Measurements from ENCODE around the gene ETV6.

Gene ETV6

DNA sequence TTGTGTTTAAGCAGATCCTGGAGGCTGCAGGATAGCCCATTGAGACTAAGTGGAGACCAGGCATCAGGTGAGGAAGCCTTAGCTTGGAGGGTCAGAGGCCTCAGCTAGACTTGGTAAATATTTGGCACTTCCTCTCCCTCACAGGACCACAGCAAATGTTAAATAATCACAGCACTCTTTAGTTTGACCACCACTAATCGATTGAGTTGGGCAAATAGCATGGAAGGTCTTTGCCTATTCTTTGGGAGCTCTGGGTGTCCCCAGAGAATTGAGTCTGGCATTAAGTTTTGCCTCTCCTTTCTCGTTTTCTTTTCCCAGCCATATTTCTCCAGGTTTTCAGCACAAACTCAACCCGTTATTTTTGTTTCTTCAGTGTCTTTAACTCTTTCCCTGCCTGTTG lies 61.4 kb downstream of the ETV6 start:
- no peak for DNase-seq (ENCODE audit: low spot score)
- TF ChIP-seq, protein P1, sequence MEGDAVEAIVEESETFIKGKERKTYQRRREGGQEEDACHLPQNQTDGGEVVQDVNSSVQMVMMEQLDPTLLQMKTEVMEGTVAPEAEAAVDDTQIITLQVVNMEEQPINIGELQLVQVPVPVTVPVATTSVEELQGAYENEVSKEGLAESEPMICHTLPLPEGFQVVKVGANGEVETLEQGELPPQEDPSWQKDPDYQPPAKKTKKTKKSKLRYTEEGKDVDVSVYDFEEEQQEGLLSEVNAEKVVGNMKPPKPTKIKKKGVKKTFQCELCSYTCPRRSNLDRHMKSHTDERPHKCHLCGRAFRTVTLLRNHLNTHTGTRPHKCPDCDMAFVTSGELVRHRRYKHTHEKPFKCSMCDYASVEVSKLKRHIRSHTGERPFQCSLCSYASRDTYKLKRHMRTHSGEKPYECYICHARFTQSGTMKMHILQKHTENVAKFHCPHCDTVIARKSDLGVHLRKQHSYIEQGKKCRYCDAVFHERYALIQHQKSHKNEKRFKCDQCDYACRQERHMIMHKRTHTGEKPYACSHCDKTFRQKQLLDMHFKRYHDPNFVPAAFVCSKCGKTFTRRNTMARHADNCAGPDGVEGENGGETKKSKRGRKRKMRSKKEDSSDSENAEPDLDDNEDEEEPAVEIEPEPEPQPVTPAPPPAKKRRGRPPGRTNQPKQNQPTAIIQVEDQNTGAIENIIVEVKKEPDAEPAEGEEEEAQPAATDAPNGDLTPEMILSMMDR (IDR thresholded peaks at IDR 0.05; ENCODE audit: extremely low read depth, missing control alignments), result no peak

DNA sequence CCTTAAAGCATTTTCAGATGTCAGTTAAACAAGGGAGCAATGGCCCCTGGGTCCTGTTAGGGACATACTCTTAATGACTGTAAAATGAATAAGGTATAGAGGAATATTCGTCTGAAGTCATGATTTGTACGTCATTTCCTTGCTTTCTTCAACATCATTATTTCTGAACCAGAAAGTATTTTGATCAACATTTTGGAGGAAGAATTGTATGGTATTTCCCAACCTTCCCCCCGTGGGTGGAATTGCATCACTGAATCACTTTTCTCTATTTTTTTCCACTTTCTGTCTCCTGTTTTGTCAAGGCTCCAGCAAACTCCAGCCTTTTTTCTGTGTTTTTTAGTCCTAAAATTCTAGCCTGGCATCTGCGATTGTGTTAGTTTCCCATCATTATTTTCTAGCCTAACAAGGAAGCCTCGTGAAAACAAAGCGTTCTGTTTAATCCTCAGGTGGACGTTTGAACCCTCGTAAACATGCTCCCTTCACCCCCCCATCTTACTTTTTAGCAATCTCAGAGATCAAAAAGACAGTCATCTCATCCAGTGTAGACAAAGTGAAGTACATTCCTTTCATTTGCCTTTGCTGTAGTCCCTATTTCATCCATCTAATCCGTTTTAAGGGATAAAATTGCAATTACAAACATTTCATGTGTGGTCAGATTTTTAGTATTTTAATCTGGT lies 62.3 kb downstream of the ETV6 start:
- DNase-seq (ENCODE audit: low spot score), result no peak
- TF ChIP-seq, protein P1 (IDR thresholded peaks at IDR 0.05; ENCODE audit: extremely low read depth, missing control alignments), result no peak

- no peak for DNase-seq (ENCODE audit: low spot score)
- TF ChIP-seq, protein P1 (IDR thresholded peaks at IDR 0.05; ENCODE audit: extremely low read depth, missing control alignments), result no peak
Measured at GRCh38 chr12:11712491-11712890, 63.0 kb downstream of the ETV6 start.

GRCh38 chr12:11713202-11713601 lies 63.7 kb downstream of the ETV6 start:
- DNase-seq (ENCODE audit: low spot score), result no peak
- TF ChIP-seq, protein P1 (IDR thresholded peaks at IDR 0.05; ENCODE audit: extremely low read depth, missing control alignments), result no peak

- TF ChIP-seq, protein P1 (IDR thresholded peaks at IDR 0.05; ENCODE audit: extremely low read depth, missing control alignments), result no peak
- DNase-seq (ENCODE audit: low spot score), result no peak
Measured at GRCh38 chr12:11714626-11715025, 65.2 kb downstream of the ETV6 start.

GRCh38 chr12:11715621-11716020 lies 66.1 kb downstream of the ETV6 start:
- TF ChIP-seq, protein P1 (IDR thresholded peaks at IDR 0.05; ENCODE audit: extremely low read depth, missing control alignments), result no peak
- DNase-seq (ENCODE audit: low spot score), result no peak

GRCh38 chr12:11716794-11717518 lies 67.5 kb downstream of the ETV6 start:
- TF ChIP-seq, protein P1 (IDR thresholded peaks at IDR 0.05; ENCODE audit: extremely low read depth, missing control alignments), result no peak
- DNase-seq (ENCODE audit: low spot score), result no peak
